DMS79 (cell line): ENCODE results near the gene SLC4A2.

Experiments used
- DNase-seq: peaks from one replicate; lab custom pipeline; 2025; lab: John Stamatoyannopoulos, UW

SLC4A2 gene

DNA sequence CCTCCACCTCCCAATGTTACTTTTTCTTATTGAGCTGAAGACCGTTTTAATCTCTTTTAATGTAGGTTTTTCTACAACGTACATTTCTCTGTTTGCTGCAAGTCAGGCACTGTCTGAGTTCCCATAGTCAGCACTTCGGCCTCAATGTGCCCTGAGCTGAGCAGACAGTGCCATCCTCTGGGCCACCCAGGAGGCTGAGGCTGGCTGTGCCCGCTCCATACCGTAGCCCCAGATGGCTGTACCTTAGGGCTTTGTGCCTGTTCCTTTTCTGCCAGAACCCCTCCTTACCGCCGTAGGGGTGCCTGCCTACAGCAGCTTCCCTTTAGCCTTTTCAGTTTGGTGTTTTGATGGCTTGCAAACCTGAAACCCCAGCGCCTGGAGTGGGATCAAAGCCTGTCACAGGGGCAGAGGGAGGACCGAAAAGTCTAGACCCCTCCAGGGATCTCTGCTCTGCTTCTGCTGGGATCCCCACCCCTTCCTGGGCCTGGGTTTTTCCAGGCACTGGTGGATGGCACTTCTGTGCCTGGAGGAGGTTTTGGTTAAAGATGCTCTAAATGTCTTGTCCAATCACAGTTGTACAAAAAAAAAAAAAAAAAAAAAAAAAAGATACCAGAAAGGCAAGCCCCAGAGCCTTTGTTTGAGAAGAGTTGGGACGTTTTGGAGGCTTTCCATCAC, 35.9 kb downstream of the SLC4A2 start:
- no peak for DNase-seq

DNA sequence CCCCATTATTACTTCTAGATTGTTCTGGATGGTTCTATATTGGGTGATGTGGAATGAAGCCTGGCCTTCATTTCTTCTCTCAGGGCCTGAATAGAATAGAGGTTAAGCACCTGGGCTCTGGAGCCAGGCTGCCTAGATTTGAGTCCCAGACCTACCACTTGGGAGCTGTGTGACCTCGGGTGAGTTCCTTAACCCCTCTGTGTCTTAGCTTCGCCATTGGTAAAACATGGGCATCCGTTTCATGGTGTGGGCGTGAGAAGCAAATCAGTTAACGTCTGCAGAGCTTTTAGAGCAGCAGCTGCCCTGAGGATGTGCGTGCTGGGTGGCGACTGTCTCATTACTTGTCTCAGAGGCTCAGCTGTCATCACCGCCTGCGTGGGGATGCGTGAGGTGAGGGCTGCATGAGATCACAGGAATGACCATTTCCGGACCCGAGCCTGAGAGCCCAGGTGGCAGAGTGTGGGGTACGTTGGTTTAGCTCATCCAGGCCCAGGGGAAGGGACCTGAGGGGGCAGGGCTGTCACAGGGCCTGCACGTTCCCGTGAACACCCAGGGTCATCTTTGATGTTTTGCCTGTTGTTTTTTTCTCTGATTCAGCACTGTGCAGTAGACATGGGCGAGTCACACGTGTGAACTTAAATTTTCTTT, 36.6 kb downstream of the SLC4A2 start:
- no peak for DNase-seq

DNA sequence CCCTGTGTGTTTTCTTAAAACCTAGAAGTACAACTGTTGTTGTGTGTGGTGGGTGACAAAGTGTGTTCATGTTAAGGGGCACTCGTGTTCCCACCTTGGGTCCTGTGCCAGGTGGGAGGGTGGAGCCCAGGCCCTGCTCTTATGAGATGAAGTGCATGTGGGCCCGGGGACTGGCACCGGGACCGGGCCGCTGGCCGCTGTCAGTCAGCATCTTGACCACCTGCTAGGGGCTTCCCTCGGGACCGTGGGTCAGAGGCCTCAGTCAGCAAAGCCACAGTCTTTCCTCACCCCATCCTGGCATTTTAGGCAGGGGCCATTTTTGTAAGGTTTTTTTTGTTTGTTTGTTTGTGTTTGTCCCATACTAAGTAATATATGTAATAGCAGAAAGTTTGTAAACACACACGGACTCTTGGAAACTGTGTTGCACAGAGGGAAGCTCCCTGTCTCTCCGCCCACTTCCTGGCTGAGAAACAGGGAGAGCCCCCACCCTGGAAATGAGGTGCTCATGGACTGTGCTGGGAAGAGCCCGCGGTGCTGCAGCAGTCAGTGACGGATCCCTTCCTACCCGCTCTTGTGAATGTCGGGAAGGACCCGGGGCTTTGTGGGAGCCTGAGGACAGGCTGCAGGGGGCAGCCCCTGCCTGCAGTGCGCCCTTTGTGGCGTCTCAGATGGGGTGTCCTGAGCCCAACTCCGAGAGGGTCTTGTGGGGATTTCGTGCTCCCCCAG, 40.3 kb downstream of the SLC4A2 start:
- DNase-seq, result no peak

DNA sequence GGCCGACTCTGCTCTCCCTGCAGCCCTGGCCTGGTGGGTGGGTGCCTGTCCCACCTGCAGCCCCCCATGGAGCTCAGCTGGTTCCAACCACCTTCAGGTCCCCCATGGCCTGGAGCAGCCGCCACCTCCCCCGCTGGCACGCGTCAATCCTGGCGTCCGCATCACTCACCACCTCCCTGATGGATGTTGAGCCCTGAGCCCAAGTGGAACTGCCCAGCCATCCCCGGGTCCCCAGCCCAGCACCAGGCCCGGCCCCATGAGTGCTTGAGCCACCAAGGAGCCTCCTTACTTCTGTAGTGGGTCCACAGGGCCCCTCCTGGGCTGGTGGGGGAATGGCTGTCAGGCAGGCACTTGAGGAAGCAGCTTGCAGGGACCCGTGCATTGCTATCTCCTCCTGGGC, 41.5 kb downstream of the SLC4A2 start:
- no peak for DNase-seq

DNA sequence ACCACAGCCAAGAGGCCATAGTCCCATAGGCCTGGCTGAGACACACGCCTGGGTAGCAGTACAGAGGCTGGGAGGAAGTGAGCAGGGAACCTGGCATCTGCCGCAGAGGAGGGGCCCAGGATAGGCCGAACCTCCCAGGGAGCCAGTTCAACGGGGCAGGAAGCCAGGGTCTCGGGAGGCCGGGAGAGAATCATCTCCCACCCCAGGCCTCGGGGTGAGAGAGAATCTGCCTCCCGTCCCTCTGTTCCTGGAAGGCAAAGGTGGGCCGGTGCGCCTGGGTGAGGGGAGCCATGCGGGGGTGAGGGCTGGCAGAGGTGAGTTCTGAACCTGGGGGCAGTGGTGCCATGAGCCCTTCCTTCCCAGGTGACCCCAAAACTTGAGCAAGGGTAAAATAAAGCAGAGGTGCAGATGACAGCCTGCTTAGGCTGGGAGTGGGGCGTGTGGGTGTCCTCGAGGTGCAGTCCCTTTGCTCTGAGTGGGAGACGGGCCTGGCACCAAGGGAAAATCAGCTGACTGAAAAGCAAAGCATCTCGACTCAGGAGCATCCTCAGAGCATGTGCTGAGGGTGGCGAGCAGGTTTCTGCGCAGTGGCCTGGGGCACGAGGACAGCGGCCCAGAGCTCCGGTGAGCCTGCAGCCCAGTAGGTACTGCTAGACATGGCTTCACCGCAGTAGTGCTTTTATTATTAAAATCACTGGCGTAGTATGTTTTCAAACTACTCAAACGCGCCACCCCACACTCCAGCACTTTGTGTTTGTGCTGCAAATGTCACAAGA, 42.4 kb downstream of the SLC4A2 start:
- DNase-seq, result no peak

DNA sequence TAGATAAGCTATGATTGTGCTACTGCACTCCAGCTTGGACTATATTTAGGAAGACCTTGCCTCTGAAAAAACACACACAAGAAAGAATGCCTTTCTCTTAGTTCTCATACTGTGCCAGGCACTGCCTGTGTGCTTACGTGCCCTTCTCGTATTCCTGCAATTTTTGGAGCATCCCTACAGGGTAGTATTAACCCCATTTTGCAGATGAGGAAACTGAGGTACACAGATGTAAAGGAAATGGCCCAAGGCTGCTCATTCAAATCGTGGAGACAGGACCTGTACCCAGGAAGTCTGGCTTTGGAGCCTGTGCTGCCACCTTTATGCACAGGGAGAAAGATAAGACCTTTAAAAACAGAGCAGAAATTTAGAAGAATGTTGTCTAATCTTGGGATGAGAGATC, 43.6 kb downstream of the SLC4A2 start:
- DNase-seq, result no peak

DNA sequence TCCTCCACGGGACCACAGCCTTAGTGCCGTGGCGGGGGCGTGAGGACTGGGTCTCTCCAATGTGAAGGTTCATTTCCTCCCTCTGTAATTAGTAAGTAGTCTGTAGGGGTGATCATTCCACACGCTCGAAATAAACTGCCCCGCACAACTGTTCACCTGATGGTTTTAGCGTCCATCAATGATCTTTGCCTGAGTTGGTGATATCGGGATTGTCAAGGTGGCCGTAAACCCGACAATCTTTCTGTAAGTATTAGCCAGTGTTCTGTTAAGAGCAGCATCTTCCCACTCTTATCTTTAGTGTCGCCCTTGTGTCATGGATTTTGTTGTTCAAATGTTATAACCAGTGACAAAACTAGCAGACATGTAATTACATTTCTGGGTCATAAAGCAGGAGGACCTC, 44.6 kb downstream of the SLC4A2 start:
- no peak for DNase-seq

DNA sequence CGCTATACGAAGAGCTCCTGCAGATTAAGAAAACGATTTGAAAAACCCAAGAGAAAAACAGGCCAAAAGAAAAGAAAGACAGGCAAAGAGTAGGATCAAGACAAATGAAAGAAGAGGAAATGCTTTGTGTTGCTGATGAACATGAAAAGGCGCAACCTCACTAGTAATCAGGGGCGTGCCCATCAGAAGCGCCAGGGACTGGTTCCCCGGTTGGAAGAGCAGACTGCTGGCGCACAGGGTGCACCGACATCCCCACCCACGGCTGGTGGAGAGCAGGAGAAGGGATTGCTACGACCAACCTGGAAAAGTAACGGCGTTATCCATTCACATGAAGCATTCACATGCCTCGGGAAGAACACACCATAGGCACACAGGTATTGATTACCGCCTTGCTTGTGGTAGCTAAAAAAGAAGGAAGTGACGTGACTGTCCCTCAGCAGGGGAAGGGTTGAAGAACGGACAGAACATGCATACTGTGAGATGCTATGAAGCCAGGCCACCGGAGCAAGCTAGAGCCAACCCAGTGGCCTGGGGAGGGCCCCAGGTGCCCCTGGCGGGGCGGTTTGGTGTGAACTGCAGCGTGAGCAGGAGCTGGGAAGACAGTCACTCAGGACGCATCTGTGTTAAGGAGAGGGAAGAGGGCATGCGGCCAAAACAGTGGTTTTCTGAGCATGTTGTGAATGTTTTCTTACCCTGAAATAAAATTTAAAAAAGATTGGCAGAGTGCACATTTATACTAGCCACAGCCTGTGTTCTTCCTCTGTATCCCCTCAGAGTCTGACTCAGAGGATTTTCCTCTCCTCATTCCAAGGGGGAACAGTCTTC, 45.2 kb downstream of the SLC4A2 start:
- DNase-seq, result no peak

DNA sequence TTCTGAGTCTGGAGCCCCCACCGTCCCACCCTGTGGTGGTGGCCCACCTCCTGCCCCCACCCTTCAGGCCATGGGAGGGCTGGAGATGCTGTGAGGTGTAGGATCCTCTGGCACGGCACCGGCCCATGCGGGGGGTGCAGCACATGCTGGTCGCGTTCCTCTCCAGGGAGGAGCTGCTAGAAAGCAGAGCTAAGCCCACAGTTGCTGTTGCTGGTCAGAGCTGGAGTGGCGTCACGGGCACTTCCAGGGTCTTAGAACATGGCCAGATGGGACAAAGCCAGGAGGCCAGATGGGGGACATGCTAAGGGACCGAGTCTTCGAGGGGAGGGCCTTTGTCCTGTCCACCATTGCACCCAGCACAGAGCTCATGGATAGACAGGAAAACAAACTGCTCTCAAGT, 48.5 kb downstream of the SLC4A2 start:
- DNase-seq, result no peak

DNA sequence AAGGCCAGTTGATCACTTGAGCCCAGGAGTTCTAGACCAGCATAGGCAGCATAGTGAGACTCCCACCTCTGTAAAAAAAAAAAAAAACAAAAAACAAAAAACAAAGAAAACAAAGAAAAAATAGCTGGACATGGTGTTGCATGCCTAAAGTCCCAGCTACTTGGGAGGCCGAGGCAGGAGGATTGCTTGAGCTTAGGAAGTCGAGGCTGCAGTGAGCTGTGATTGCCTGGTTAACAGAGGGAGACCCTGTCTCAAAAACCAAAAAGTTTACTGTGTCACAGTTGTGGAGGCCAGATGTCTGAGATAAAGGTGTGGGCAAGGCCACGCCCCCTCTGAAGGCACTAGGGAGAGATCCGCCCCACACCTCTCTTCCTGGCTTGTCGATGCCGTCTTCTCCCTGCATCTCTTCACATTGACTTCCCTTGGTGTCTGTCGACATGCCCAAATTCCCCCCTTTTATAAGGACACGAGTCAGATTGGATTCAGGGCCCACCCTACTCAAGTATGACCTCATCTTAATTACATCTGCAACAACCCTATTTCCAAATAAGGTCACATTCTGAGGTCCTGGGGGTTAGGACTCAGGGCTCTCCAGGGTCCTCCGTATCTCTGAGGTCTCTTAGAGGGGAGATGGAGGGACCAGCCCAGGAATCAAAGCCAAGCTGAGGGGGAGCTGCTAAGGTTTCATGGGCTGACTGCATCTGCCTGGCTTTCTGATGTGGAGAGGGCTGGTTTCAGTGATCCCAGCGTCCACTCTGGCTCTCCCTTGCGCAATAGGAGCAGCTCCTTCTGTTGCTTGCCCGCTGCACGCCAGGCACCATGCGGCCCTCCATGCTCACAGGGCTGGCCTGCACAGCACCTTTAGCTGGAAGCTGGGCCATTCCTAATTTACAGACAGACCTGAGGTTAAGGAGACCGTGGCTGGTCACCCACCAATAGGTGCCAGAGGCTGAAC, 50.0 kb downstream of the SLC4A2 start:
- no peak for DNase-seq

DNA sequence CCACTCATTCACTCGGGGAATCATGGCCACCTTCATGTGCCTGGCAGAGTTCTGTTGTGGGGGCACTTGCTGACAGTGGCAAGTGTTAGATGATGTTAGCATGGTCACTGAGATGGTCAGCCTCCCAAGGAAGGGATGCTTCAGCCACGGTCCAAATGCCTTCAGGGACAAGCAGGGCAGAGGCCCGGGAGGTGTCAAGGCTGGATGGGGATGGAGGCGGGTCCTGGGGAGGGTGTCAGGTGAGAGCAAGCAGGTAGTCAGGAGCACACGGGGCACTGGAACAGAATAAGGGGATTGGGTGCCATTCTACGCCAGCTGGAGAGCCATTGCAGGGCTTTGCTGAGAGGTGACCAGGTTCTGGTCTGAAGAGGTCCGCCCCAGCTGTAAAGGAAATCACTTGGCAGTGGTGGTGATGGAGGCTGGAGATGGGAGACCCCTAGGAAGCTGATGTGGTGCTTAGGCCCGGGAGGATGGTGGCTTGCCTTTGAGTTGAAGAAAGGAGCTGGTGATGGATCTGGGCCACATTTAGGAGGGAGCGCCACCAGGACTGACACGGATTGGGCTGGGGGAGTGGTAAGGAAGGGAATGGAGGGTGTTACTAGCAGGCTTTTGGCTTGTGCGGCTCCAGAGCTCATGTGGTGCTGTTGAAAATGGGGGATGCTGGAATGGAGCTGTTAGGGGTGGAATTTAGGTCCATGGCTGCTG, 51.0 kb downstream of the SLC4A2 start:
- DNase-seq, result no peak

DNA sequence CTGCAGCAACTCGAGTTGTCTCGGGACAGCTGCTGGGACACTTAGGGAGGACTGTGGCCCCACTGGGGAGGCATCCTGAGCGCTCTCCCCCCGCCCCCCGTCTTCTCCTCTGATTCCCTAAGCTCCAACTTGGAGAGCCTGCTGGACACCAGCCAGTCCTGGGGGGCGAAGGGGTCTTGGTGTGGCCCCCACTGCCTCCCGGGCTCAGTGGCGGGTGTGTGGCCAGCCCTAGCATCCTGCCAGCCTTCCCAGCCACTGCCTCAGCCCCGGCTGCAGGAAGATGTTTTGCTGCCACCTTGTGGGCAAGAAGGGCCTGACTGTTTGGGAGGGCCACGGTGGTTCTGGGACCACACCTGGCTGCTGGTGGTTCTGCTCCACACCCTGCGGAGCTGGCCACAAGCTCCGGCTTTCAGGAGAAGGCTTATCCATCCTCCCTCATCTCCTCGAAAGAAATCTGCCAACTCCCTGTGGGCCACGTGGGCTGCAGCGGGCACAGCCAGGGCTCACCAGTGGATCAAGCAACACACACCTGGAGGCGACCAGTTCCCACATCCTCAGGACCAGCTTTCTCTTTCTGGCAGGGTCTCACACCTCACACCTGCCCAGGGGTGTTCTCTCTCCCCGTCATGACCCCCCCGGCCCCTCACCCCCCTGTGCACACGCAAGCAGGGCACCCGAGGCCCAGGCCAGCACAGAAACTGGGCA, 51.7 kb downstream of the SLC4A2 start:
- no peak for DNase-seq

DNA sequence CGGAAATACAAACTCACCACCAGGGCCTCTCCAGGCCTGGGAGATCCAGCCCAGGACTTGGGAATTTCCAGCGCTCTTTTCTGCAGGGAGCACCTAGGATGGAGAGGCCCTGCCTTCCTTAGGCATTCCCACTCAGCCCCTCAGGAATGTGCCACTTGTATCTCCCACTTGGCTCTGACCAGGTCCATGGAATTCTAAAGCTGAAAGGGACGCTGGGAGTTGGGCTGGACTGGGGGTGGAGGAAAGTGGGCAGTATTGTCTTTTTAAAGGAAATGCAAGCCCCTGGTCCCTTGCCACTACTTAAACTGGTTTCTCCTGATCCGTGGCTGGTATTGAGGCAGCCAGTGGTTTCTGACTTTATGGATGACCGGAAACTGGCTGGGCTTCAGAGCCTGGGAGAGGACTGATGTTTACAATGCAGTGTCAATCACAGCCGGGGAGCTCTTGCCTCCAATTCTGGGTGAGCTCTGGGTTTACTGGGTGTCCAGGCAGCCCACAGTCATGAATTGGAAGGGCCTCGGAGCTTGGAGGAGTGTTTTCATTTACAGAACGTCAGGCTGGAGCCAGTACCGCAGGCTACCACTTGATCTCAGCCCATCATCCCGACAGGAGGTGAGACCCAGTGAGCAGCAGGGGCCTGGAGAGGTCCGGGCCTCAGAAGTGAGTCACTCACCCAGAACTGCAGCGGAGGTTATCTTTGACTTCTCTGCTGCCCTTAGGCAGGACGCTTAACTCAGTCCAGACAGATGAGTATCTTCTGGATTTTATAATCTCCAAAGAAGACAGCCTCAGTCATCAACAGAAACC, 54.2 kb downstream of the SLC4A2 start:
- no peak for DNase-seq

DNA sequence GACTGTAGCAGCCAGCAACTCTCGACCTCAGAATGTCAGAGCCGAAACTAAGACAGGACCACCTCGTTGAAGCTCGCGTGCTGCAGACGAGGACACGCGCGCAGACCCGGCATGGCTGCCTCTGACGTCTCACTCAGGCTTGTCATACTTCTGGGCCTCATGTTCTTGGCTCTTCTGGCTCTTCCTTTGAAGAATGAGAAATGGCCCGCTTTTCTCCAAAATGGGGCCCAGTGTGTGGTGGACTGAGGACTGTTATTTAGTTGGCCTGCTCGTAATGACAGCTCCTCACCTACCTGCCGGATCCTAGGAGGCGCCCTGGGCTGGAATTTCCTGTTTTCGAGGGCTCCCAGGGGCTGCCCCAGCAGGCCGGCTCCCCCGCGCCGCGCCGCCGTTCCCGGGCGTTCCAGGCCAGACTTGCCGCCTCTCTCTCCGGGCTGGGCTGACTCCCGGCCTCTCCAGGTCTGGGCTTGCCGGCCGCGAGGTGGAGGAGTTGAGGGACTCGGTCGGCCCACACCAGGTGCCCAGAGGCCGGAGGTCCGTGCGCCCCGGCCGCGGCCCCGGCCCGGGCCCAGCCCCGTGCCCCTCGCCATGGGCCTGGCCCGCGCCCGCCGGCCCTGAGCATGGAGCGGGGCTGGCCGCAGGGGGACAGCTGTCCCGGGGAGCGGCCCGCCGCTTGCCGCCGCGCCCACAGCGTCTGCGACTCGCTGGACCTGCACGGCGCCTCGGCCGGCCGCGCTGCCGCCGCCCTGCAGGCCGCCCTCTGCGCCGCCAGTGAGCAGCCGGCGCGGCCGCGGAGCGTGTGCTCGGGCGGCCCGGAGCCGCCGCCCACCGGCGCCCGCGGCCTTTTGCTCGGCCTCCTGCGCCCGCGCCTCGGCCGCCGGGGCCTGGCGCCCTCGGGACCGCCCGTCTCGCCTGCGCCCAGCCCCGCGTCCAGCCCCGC, 55.0 kb downstream of the SLC4A2 start:
- no peak for DNase-seq

DNA sequence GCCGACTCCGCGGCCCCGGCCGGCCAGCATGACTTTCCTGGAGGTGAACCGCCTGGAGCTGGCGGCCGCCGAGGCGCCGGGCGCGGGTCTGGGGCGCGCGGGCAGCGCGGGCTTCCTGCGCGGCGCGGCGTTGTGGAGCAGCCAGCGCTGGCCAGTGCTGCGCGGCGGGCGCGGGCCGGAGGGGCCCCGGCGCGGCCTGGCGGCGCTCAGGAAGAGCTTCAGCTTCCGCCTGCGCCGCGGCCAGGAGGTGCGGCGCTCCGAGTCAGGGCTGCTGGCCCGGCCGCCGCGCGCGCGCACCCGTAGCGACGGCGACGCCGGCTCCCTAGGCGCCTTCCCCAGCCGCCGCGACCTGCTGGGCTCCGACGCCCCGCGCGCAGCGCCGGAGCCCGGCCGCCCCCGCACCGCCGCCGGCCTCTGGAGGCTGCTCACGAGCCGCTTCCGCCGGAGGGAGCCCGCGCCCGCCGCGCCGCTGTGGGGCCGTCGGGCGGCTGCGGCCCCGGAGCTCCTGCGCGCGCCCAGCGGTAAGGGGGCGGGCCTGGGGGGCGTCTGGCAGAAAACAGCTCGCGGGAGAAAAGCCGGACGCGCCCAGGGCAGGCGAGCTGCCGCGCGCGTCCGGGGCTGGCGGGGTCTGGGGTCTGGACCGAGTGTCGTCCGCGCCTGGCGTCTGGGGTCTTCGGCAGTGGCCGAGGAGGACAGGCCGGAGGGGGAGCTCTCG, 55.9 kb downstream of the SLC4A2 start:
- no peak for DNase-seq

DNA sequence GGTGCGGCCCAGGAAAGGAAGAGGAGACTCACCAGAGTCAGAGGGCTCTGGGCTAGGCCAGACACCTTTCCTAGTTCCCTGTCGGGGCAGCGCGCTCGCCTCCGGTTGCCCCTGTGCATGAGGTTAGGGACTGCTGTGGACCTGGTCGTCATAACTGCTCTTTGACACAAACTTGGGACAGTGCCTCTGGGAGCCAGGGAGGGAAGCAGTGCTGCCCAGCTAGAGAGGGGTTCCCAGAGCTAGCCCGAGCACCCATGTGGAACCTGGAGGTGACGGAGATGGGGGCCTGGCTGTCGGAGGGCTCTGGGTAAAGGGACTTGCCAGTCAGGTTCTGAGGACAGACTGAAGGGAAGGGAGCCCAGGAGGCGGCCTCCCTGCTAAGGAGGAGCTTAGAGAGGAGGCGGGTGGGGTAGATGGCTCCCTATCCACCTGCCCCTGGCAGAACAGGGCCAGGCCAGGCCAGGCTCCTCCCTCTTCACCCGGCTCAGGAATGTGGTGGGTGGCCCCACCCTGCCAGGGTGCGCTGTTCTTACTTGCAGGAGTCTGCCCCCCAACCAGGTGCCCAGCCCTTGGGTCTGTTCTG, 56.5 kb downstream of the SLC4A2 start:
- DNase-seq, result no peak
